Brain microvascular endothelial cell (primary cell): ENCODE measurements around the gene LRRC74A.
A peak's percentile ranks its signal among the peaks of the same experiment; 100 is the strongest.
"Not testable (repeated sequence)": the region's sequence is repeated elsewhere in the genome, so short reads cannot be mapped to it uniquely, and the experiment has no call there.

Experiments
- DNase-seq: peaks from one replicate; pipeline ENCODE4 v3.0.0-alpha.2; 2020
- H3K27ac ChIP-seq: fragments of 250-450 bp; sonication (Bioruptor Pico); 2 replicates; pipeline ENCODE4 v1.5.1; 2020; ENCODE audit warnings: mild to moderate bottlenecking, moderate library complexity
- H3K27me3 ChIP-seq: fragments of 250-450 bp; sonication (Bioruptor Pico); replicated peaks from 2 replicates; pipeline ENCODE4 v1.5.1; 2020; ENCODE audit warnings: mild to moderate bottlenecking
- H3K36me3 ChIP-seq: fragments of 250-450 bp; sonication (Bioruptor Pico); replicated peaks from 2 replicates; pipeline ENCODE4 v1.5.1; 2020; ENCODE audit warnings: mild to moderate bottlenecking
- H3K4me3 ChIP-seq: 2 replicates; pipeline ENCODE4 v1.5.1; 2011; ENCODE audit warnings: low read depth, mild to moderate bottlenecking, control low read depth, low read length, moderate library complexity
- in situ Hi-C: cut with HindIII; loops from 2 replicates; pipeline ENCODE4 v1.10.0; 2017; ENCODE audit warnings: low sequenced_read_pairs, low pct_ligation_motif_present
- TF ChIP-seq, protein P1 (sequence below): IDR thresholded peaks from 2 replicates; pipeline ENCODE4 v1.5.1; 2011; ENCODE audit warnings: low read depth, mild to moderate bottlenecking, moderate library complexity, low read length, control low read depth, inconsistent platforms; ENCODE audit errors: missing control alignments

LRRC74A gene

GRCh38 chr14:76909266-76909665 is 83.1 kb downstream of the LRRC74A start:
- Histone ChIP-seq H3K4me3 (no peak overlapping the region), H3K36me3 (no peaks in the 10 kb centered on the region), H3K27me3 (no peaks in the 10 kb centered on the region), H3K27ac (no peak overlapping the region)
- in situ Hi-C loops, result no loop called here
- no peak for DNase-seq
- TF ChIP-seq, protein P1, sequence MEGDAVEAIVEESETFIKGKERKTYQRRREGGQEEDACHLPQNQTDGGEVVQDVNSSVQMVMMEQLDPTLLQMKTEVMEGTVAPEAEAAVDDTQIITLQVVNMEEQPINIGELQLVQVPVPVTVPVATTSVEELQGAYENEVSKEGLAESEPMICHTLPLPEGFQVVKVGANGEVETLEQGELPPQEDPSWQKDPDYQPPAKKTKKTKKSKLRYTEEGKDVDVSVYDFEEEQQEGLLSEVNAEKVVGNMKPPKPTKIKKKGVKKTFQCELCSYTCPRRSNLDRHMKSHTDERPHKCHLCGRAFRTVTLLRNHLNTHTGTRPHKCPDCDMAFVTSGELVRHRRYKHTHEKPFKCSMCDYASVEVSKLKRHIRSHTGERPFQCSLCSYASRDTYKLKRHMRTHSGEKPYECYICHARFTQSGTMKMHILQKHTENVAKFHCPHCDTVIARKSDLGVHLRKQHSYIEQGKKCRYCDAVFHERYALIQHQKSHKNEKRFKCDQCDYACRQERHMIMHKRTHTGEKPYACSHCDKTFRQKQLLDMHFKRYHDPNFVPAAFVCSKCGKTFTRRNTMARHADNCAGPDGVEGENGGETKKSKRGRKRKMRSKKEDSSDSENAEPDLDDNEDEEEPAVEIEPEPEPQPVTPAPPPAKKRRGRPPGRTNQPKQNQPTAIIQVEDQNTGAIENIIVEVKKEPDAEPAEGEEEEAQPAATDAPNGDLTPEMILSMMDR, result no peak

GRCh38 chr14:76910371-76910890 is 84.2 kb downstream of the LRRC74A start:
- Histone ChIP-seq H3K27ac (no peak overlapping the region), H3K4me3 (no peak overlapping the region), H3K36me3 (no peaks in the 10 kb centered on the region), H3K27me3 (no peaks in the 10 kb centered on the region)
- in situ Hi-C loops, result no loop called here
- TF ChIP-seq, protein P1, result no peak
- no peak for DNase-seq

GRCh38 chr14:76911473-76911872 is 85.3 kb downstream of the LRRC74A start:
- in situ Hi-C loops, result no loop called here
- Histone ChIP-seq H3K36me3 (no peaks in the 10 kb centered on the region), H3K27ac (no peak overlapping the region), H3K4me3 (no peak overlapping the region), H3K27me3 (no peaks in the 10 kb centered on the region)
- no peak for DNase-seq
- TF ChIP-seq, protein P1, result no peak

- H3K27ac ChIP-seq, H3K27me3 ChIP-seq, H3K4me3 ChIP-seq, in situ Hi-C loops, DNase-seq, H3K36me3 ChIP-seq: not testable (repeated sequence)
These were observed 88.4 kb downstream of the LRRC74A start for GRCh38 chr14:76914533-76915081.

- no peak for DNase-seq
- Histone ChIP-seq H3K4me3 (no peak overlapping the region), H3K27me3 (no peaks in the 10 kb centered on the region), H3K36me3 (no peaks in the 10 kb centered on the region), H3K27ac (no peak overlapping the region)
- in situ Hi-C loops, result no loop called here
- TF ChIP-seq, protein P1, result no peak
These were observed 90.0 kb downstream of the LRRC74A start for GRCh38 chr14:76916040-76916715.

- Histone ChIP-seq H3K27me3 (no peaks in the 10 kb centered on the region), H3K27ac (peak overlapping the region; percentile 97), H3K36me3 (no peaks in the 10 kb centered on the region), H3K4me3 (no peak overlapping the region)
- in situ Hi-C loops, result no loop called here
- TF ChIP-seq, protein P1, result peak; percentile 92
- DNase-seq, result peak; percentile 82
These were observed 91.0 kb downstream of the LRRC74A start for GRCh38 chr14:76917158-76917596.
